ENCODE results near the gene FCHSD2. TPM values are rescaled to one million over a fixed set of nuclear protein-coding genes. Genes with fewer than 3 reads are reported as not detected.

The FCHSD2 gene
- total and polyA plus RNA-seq, 2 of the 13 experiments (the other 11 are each of a cell fraction or from before 2014, with no cell fraction given), result 20.5 to 24.8 TPM

GRCh38 chr11:72826191-72826941 is 315.8 kb downstream of the FCHSD2 start (continued):
- TF ChIP-seq RERE (CRISPR knock-in tag; IDR thresholded peaks at IDR 0.05; ENCODE audit: low read depth) (no peak), MAFF (IDR thresholded peaks at IDR 0.05; ENCODE audit: low read depth, low read length) (no peak), ZNF234 (CRISPR knock-in tag; conservative IDR thresholded peaks at IDR 0.05) (no peak), ZNF318 (CRISPR knock-in tag; IDR thresholded peaks at IDR 0.05) (no peak), ZFP36L2 (CRISPR knock-in tag; IDR thresholded peaks at IDR 0.05) (no peak), NRL (CRISPR knock-in tag; IDR thresholded peaks at IDR 0.05; ENCODE audit: borderline replicate concordance) (no peak), STAG1 (CRISPR knock-in tag; IDR thresholded peaks at IDR 0.05) (no peak), FOXA1 (IDR thresholded peaks at IDR 0.05) (no peak), FOXA1 (CRISPR knock-in tag; IDR thresholded peaks at IDR 0.05) (no peak), KAT2B (IDR thresholded peaks at IDR 0.05; ENCODE audit: borderline replicate concordance, low read depth, low read length) (no peak), PHF20 (CRISPR knock-in tag; IDR thresholded peaks at IDR 0.05) (no peak), TEF (CRISPR knock-in tag; IDR thresholded peaks at IDR 0.05) (no peak), ZNF770 (CRISPR knock-in tag; IDR thresholded peaks at IDR 0.05) (0 out of 2 replicates have a peak, but pooled peaks have one; percentile 35)
